GM19452 (cell line): ENCODE results near the gene CHM.
"Not testable (repeated sequence)": the region's sequence is repeated elsewhere in the genome, so short reads cannot be mapped to it uniquely, and the experiment has no call there.

Experiments used
- ATAC-seq: cut with Tn5 transposase; IDR thresholded peaks from one replicate; pipeline ENCODE4 v1.9.1; 2021; ENCODE audit not compliant: unreplicated experiment

The CHM gene

GRCh38 chrX:85916656-85917280, 130.6 kb downstream of the CHM start:
- ATAC-seq: not testable (repeated sequence)

GRCh38 chrX:85914431-85914830, 132.9 kb downstream of the CHM start:
- ATAC-seq: no peak

DNA sequence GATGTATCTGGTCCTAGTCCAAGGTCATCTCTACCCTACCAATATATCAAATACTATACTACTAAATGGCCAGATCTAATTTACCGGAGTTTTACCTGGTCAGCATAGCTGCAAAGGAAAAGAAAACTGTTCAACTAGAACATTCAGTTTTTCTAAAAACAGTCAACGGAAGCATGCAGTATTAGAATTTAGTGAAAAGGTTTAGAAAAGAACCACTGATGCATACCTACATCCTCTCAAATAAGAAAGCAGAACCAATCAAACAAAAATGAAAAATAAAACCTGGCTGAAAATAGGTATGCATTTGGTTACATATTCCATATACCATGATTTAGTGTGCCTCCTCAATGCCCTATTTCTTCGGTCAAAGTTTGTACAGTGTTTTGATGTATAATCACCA, 140.0 kb downstream of the CHM start:
- no peak for ATAC-seq

DNA sequence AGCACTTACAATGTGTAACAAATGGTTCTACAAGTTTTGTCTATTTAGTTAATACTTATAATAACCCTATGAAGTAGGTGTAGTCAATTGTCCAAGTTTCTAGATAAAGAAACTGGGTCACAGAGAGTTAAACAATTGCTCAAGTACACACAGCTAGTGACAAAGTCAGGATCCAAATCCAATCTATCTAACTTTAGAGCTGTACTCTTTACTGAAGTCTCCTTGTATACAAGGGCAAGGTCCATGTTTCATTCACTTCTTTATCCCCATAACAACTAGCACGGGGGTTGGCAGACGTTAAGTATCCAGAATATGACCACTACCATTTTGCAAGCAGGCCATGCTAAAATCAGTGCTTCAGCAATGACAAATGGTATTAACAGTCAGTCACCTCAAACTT, 141.0 kb downstream of the CHM start:
- no peak for ATAC-seq

- ATAC-seq: no peak
Measured at GRCh38 chrX:85905851-85906250, 141.5 kb downstream of the CHM start.

GRCh38 chrX:85903692-85904471, 143.5 kb downstream of the CHM start:
- ATAC-seq: no peak

DNA sequence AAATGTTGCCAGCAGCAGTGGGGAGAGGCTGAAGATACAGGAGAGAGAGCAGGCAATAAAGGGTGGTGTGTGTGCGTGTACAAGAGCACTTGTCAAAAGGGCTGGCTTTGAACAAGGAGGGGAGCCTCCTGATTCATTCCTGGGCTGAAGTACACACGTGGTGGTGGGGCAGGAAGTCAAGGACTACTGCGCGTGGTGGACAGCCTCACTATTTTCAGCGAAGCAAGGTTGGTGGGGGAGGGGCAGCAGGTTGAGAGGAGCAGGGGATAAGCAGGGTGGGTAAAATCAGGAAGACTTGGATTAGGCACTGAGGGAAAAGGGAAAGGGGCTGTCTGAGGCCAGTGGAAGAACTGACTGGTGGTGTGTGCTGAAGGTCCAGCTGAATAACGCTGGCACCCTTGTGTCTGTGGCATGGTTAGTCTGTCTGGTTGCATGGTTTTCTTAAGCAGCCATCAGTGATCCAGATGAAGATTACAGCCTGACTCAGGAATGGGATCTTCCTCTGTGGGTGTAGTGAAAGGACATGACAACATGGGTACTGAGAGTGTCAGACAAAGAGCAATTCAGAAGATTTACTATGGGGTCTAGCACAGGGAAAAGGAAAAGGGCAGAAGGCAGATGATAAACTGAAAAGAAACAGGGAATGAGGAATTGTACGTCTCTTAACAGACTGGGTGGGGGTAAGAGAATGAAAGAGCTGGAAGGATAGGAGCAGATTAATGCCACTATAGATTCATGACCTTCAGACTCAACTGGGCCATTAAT, 149.8 kb downstream of the CHM start:
- ATAC-seq: no peak

GRCh38 chrX:85882601-85883000, 164.8 kb downstream of the CHM start:
- no peak for ATAC-seq

GRCh38 chrX:85870585-85870984, 176.8 kb downstream of the CHM start:
- no peak for ATAC-seq

DNA sequence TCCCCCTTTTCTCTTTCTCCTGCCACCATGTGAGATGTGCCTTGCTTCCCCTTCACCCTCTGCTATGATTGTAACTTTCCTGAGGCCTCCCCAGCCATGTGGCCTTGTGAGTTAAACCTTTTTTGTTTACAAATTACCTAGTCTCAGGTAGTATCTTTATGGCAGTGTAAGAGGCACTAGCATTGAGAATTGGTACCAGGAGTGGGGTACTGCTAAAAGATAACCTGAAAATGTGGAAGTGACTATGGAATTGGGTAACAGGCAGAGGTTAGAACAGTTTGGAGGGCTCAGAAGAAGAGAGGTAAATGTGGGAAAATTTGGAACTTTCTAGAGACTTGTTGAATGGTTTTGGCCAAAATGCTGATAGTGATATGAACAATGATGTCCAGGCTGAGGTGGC, 182.0 kb downstream of the CHM start:
- no peak for ATAC-seq

DNA sequence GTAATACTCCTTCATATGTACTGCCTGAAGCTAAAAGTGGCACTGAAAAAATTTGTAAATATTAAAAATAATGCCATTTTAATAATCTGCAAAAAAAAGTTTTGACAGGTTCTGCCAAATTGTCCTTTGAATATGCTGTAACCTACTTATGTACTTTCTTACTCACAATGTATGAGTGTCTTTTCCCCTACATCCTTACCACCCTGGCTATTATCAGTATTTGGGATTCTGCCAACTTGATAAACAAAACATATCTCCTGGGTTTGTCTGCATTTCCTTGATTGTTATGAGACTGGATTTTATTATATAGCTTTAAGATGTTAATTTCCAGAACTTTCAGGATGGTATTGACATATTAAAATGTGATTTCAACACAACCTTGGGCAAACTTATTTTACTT, 187.9 kb downstream of the CHM start:
- ATAC-seq: no peak

DNA sequence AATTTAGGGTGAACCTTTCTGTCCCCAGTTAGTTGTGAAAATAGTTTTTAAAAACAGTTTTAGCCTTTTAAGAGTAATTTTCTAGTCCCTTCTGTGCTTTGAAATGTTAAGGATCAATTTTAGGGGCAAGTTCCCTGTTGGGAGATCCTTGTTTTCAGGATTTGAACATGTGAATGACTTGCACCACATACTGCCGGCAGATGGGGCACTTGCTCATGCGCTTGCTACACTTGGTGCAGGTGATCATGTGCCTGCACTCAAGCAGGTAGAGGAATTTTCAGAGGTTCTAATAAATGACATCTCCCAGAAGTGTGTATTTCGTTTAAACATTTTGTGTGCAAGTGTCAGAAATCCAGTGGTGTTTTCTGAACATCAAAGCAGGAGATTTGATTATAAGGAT, 195.9 kb downstream of the CHM start:
- no peak for ATAC-seq

DNA sequence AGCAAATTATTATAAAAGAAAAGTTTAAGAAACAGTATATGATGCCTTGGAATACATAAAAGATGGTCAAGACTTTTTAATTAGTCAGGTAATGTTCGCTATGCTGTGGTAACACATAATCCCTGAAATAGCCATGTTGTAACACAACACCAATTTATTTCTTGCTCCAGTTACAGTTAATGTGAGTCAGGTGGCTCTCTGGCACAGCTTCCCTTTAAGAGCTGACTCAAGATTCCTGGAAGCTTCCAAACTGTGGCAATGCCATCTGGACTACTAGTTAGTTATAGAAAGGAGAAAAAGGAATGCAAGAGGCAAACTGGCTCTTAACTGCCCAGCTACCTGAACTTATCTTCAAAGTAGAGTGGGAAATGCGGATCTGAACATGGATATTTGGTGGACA, 210.5 kb downstream of the CHM start:
- ATAC-seq: no peak

DNA sequence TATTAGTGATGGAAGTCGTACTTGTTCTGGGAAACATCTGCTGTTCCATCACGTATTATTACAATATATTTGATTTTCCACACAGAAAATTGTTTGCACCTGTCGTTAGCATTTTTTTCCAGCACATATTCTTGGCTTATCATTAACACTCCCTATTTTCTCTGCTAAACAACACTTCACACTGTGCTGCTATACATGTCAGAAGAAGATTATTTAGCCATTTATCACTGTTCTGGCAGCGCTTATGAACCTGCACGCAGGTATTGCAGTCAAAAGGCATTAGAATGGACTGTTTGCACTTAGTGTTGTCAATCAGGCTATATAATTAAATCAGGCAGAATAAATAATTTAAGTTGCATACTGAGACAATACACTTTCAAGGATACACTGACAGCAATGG, 218.6 kb downstream of the CHM start:
- ATAC-seq: no peak

DNA sequence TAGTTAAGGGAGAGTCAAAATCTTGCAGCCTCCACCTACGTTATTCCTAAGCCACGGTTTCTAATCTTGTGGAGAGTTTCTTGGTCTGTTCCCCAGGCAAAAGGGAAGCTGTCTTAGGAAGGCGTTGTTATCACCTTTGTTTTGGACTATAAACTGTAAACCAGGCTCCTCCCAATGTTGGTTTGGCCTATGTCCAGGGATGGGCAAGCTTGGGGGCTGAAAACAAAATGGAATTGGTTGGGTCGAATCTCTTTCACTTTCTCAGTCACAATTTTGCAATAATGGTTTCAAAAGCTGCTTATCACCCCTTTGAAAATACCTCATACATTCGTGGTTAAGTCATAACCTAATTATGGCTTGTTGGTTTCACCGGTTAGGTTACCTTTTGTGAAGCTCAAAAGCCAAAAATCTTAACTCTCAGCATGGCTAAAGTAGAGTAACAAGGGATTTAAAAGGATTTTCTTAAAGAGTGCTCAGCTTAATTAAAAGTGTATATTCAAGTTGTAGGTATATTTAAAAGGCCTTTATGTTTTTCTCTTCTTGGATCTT, 232.1 kb downstream of the CHM start:
- ATAC-seq: no peak
